Smooth muscle cell (in vitro differentiated cells): Measurements from ENCODE around the gene SLC22A7. TPM values are rescaled to one million over a fixed set of nuclear protein-coding genes. Genes with fewer than 3 reads are reported as not detected.

ENCODE experiments used
- DNase-seq: peaks from one replicate; lab custom pipeline; 2025; ENCODE audit not compliant: unreplicated experiment; lab: John Stamatoyannopoulos, UW
- H2AFZ ChIP-seq: fragments of 200-600 bp; sonication (generic); 2 replicates; pipeline ENCODE4 v1.6.0; 2016; ENCODE audit warnings: antibody characterized with exemption, low read depth, mild to moderate bottlenecking
- H3F3A ChIP-seq: fragments of 200-600 bp; sonication (generic); 2 replicates; pipeline ENCODE4 v1.6.0; 2017; ENCODE audit warnings: antibody characterized with exemption, low read depth
- H3K27ac ChIP-seq: fragments of 200-600 bp; sonication (generic); 2 replicates; pipeline ENCODE4 v1.5.1; 2016; ENCODE audit warnings: low read depth, mild to moderate bottlenecking
- H3K27me3 ChIP-seq: fragments of 200-600 bp; sonication (generic); 2 replicates; pipeline ENCODE4 v1.6.1; 2016; ENCODE audit warnings: low read depth, mild to moderate bottlenecking
- H3K36me3 ChIP-seq: fragments of 200-600 bp; sonication (generic); 2 replicates; pipeline ENCODE4 v1.5.1; 2016; ENCODE audit warnings: low read depth
- H3K4me1 ChIP-seq: fragments of 200-600 bp; sonication (generic); 2 replicates; pipeline ENCODE4 v1.5.1; 2016; ENCODE audit warnings: low read depth
- H3K4me2 ChIP-seq: fragments of 200-600 bp; sonication (generic); 2 replicates; pipeline ENCODE4 v1.6.0; 2016; ENCODE audit warnings: mild to moderate bottlenecking
- H3K4me3 ChIP-seq: fragments of 200-600 bp; sonication (generic); 2 replicates; pipeline ENCODE4 v1.5.1; 2016; ENCODE audit warnings: mild to moderate bottlenecking
- H3K79me2 ChIP-seq: fragments of 200-600 bp; sonication (generic); 2 replicates; pipeline ENCODE4 v1.6.0; 2016; ENCODE audit warnings: low read depth, mild to moderate bottlenecking
- H3K9ac ChIP-seq: fragments of 200-600 bp; sonication (generic); 2 replicates; pipeline ENCODE4 v1.6.0; 2016; ENCODE audit warnings: low read depth
- H3K9me3 ChIP-seq: fragments of 200-600 bp; sonication (generic); replicated peaks from 2 replicates; pipeline ENCODE4 v1.5.1; 2016; ENCODE audit warnings: low read depth
- H4K20me1 ChIP-seq: fragments of 200-600 bp; sonication (generic); 2 replicates; pipeline ENCODE4 v1.6.0; 2016; ENCODE audit warnings: low read depth
- WGBS: methylation state at CpG from one replicate; pipeline ENCODE4 v1.1.7; 2016; ENCODE audit warnings: low lambda C conversion rate; 5-methylcytosine and 5-hydroxymethylcytosine counted together
- polyA plus RNA-seq: library from polyadenylated mRNA; unstranded; fragments of >200 nt; fragmentation: Nextera tagmentation; extraction: Ambion mirVana; gene quantifications from 2 replicates; pipeline ENCODE4 v1.2.1, GENCODE V29; 2016
- total RNA-seq: library from RNA; depleted of rRNA; stranded (reverse); fragments of >200 nt; gene quantifications from 2 replicates; pipeline ENCODE4 v1.2.3, GENCODE V29; 2014
- TF ChIP-seq, protein P1 (sequence below): fragments of 200-600 bp; sonication (generic); IDR thresholded peaks from 2 replicates; pipeline ENCODE4 v1.5.1; 2017; ENCODE audit warnings: borderline replicate concordance, mild to moderate bottlenecking, antibody characterized with exemption; ENCODE audit not compliant: insufficient read depth, poor library complexity, severe bottlenecking

Gene SLC22A7
- total and polyA plus RNA-seq, 2 experiments from 2014 or later: not detected

DNA sequence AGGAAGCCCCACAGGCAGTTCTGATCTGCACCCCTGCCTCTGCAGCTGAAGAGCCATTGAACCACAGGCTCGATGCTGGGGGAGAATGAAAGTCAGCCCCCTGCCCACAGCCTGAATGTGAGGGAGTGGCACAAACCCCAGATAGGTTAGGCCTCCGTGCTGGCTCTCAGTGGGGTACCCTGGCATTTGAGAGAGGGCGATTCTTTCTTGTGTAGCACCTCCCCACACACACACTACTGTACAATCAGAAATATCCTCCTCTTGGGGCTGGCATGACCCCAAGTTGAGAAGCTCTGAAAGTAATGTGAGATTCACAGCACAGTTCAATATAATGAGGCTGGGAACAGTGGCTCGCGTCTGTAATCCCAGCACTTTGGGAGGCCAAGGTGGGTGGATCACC is 36.9 kb upstream of the SLC22A7 start:
- TF ChIP-seq, protein P1, sequence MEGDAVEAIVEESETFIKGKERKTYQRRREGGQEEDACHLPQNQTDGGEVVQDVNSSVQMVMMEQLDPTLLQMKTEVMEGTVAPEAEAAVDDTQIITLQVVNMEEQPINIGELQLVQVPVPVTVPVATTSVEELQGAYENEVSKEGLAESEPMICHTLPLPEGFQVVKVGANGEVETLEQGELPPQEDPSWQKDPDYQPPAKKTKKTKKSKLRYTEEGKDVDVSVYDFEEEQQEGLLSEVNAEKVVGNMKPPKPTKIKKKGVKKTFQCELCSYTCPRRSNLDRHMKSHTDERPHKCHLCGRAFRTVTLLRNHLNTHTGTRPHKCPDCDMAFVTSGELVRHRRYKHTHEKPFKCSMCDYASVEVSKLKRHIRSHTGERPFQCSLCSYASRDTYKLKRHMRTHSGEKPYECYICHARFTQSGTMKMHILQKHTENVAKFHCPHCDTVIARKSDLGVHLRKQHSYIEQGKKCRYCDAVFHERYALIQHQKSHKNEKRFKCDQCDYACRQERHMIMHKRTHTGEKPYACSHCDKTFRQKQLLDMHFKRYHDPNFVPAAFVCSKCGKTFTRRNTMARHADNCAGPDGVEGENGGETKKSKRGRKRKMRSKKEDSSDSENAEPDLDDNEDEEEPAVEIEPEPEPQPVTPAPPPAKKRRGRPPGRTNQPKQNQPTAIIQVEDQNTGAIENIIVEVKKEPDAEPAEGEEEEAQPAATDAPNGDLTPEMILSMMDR: no peak
- no peaks in the 10 kb centered on the region for H3K9me3 ChIP-seq
- no peak overlapping the region for H3K4me3 ChIP-seq
- H3K36me3 ChIP-seq: no peaks in the 10 kb centered on the region
- no peaks in the 10 kb centered on the region for H4K20me1 ChIP-seq
- no peaks in the 10 kb centered on the region for H3K4me1 ChIP-seq
- H3K27me3 ChIP-seq: no peaks in the 10 kb centered on the region
- no peaks in the 10 kb centered on the region for H3K79me2 ChIP-seq
- no peaks in the 10 kb centered on the region for H3F3A ChIP-seq
- H3K4me2 ChIP-seq: no peak overlapping the region
- H3K27ac ChIP-seq: no peak overlapping the region
- H2AFZ ChIP-seq: no peak overlapping the region
- 93% methylated on average over 5 of the region's 5 CpGs for WGBS
- no peak overlapping the region for H3K9ac ChIP-seq
- DNase-seq: no peak

DNA sequence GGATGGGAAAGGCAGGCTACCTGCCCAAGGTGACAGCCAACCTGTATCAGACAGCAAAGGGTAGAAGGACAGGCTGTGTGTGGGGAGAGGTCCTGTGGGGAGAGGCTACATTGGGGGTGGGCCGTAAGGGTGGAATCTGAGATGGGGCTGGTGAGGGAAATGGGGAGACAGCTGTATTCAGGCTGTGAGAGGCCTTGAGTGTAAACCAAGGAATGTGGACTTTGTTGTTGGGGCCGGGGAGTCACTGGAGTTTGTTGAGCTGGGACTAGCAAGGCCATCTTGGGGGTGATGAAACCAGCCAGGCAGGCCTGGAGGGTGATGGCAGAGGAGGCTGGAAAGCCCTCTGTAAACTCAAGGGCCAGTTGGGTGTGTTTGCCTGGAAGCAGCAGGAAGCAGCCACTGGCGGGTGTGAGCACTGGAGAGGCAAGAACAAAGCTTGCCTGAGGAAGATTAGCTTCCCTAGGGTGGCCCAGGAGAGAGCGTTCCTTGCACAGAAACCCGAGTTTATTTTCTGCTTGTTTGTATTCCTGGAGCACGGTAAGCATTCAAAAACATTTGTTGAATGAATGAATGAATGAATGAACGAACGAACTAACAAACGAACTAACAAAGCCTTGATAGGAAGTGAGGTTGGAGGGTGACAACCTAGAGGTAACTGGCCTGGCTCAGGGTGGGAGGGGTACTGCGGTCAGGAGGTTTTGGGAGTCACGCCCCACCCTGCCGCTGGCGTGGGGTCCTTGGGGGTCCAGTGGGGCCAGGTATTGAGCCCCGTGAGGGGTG is 35.9 kb upstream of the SLC22A7 start:
- no peak for DNase-seq

DNA sequence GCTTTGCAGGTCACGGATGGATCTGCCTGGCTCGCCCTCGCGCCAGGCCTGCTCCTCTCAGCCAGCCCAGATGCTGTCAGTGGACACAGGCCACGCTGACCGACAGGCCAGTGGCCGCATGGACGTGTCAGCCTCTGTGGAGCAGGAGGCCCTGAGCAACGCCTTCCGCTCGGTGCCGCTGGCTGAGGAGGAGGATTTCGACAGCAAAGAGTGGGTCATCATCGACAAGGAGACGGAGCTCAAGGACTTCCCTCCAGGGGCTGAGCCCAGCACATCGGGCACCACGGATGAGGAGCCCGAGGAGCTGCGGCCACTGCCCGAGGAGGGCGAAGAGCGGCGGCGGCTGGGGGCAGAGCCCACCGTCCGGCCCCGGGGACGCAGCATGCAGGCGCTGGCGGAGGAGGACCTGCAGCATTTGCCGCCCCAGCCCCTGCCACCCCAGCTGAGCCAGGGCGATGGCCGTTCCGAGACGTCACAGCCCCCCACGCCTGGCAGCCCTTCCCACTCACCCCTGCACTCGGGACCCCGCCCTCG is 35.2 kb upstream of the SLC22A7 start:
- Histone ChIP-seq H3K4me1 (no peaks in the 10 kb centered on the region), H3K36me3 (no peaks in the 10 kb centered on the region), H2AFZ (no peak overlapping the region), H4K20me1 (no peaks in the 10 kb centered on the region), H3K27me3 (no peaks in the 10 kb centered on the region), H3K9me3 (no peaks in the 10 kb centered on the region), H3K9ac (no peak overlapping the region), H3K79me2 (no peaks in the 10 kb centered on the region), H3K4me3 (no peak overlapping the region), H3K27ac (no peak overlapping the region), H3K4me2 (no peak overlapping the region), H3F3A (no peaks in the 10 kb centered on the region)
- no peak for DNase-seq
- 94% methylated on average over 38 of the region's 39 CpGs for WGBS
- TF ChIP-seq, protein P1: no peak

More for the DNA sequence above, 35.9 kb upstream of the SLC22A7 start:
- 91% methylated on average over 14 of the region's 14 CpGs for WGBS
- Histone ChIP-seq H3K36me3 (no peaks in the 10 kb centered on the region), H3K9ac (no peak overlapping the region), H2AFZ (no peak overlapping the region), H3K4me2 (no peak overlapping the region), H3K27ac (no peak overlapping the region), H3K9me3 (no peaks in the 10 kb centered on the region), H4K20me1 (no peaks in the 10 kb centered on the region), H3K4me3 (no peak overlapping the region), H3K4me1 (no peaks in the 10 kb centered on the region), H3F3A (no peaks in the 10 kb centered on the region), H3K27me3 (no peaks in the 10 kb centered on the region), H3K79me2 (no peaks in the 10 kb centered on the region)
- TF ChIP-seq, protein P1: no peak
